GM20000 (cell line): Measurements from ENCODE around the gene AKAP8L.

Experiments
- DNase-seq: peaks from one replicate; pipeline ENCODE4 v3.0.0; 2012; ENCODE audit warnings: low spot score
- TF ChIP-seq, protein P1 (sequence below): IDR thresholded peaks from 2 replicates; pipeline ENCODE4 v1.5.1; 2012; ENCODE audit warnings: mild to moderate bottlenecking, control low read depth; ENCODE audit errors: extremely low read depth, missing control alignments

Gene AKAP8L

DNA sequence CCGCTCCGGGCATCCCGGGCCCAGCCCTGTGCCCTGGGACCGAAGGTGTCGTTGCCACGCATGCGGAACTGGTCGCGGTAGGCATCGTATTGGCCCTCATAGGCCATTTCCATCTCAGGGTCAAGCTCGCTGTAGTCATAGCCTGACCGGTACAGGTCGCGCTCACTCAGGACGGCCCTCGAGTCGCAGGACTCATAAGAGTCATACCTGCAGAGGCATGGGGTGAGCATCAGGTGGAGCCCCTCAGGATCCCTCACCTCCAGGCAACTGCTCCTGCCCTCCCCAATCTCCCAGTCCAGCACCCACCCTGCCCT is 17.4 kb downstream of the AKAP8L start:
- TF ChIP-seq, protein P1, sequence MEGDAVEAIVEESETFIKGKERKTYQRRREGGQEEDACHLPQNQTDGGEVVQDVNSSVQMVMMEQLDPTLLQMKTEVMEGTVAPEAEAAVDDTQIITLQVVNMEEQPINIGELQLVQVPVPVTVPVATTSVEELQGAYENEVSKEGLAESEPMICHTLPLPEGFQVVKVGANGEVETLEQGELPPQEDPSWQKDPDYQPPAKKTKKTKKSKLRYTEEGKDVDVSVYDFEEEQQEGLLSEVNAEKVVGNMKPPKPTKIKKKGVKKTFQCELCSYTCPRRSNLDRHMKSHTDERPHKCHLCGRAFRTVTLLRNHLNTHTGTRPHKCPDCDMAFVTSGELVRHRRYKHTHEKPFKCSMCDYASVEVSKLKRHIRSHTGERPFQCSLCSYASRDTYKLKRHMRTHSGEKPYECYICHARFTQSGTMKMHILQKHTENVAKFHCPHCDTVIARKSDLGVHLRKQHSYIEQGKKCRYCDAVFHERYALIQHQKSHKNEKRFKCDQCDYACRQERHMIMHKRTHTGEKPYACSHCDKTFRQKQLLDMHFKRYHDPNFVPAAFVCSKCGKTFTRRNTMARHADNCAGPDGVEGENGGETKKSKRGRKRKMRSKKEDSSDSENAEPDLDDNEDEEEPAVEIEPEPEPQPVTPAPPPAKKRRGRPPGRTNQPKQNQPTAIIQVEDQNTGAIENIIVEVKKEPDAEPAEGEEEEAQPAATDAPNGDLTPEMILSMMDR, result no peak

DNA sequence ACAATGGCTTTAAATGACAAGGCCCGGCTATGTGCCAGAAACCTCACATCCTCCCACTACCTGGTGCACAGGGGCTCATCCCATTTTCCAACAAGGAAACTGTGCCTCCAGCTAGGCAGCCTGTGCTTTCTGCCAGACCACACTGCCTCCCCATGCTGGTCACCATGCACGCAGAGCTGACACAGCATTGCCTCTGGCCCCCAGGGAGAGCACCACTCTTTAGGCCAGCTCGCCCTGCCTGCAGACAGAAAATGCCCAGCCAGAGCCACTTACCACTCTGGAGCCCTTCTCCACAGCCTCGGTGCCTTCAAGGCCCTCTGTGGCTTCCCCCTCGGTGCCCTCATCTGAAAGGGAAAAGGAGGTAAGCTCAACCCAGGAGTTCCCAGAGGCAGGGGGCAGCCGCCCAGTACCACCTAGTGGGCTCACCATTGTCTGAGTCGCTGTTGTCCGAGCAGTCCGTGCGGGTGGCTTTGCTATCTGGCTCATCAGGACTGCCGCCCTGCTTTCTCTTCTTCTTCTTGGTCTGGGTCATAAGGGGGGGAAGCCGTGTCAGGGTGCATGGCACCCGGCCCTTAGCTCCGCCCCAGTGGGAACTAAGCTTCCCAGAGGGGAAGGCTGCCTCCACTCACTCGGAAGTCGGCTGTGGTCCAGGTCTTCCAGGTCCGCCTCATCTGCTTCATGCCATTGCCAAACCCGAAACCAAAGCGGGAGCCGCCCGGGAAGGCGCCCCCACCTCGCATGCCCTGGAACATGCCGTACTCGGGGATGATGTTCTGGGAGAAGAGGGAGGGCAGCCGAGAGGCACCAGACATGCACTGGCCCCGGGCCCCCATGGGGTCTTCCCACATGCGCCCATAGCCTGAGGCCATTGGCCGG is 18.0 kb downstream of the AKAP8L start:
- TF ChIP-seq, protein P1, result no peak
- DNase-seq, result no peak

More for the DNA sequence above, 17.4 kb downstream of the AKAP8L start:
- DNase-seq, result no peak

DNA sequence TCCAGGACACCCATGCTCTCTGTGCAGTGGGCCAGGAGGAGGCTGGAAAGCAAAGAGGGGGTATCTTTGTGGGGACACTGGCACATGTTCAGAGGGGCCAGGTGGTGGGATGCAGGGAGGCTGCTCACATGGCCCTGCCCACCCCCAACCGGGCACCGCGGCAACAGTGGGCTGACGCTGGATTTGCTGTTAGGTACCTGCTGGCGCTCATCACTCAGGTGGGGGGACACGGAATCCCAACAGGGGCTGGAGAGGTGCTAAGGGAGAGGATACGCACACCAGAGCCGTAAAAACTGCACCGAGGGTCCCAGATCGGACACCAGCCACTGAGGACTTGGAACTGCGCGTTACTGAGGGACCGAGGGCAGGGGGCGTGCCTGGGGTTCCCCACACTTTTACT is 19.2 kb downstream of the AKAP8L start:
- no peak for DNase-seq
- TF ChIP-seq, protein P1, result no peak

DNA sequence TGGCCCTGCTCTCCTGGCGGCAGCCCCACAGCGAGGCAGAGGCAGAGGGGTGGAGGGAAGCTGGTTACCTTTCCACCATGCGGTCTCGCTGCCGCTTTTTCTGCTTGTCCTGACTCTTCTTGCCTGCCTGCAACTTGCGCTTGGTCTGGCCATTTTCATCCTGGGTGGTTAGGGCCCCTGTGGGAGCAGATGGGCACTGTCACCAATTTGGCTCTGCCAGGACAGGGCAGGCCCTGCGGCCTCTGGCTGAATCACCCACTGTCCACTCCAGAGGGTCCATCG is 19.6 kb downstream of the AKAP8L start:
- no peak for DNase-seq
- TF ChIP-seq, protein P1, result no peak

DNA sequence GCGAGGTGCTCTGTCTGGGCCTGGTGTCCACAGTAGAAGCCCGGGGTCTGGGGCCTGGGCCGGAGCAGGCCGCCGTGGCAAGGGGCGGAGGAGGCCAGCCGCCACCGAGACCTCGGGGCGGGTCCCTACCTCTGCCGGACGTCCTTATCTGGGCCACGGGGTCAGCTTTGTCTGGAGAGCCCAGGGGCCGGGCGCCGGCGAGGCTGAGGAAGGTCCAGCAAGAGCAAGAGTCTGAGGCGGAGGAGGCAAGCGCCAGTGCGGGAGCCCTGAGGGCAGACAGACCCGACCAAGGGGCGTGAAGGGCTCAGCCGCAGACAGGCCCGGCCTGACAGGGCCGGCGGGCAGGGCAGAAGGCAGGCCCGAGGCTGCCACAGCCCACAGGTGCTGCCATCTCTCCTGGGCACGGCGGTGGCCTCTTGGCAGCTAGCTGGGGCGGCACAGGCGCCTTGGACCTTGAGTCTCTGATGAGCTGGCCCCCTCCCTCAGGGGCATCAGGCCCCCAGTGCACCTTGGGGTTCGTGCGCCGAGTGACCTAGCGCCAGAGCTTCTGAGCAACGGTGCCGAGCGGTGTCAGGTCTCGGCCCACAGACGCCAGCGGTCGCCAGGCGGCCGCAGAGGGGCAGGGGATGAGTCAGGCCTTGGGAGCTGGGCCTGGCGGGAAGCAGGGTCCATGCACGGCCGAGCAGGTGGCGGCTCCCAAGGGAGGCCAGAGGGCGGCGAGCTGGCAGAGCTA is 20.1 kb downstream of the AKAP8L start:
- TF ChIP-seq, protein P1, result no peak
- DNase-seq, result no peak

DNA sequence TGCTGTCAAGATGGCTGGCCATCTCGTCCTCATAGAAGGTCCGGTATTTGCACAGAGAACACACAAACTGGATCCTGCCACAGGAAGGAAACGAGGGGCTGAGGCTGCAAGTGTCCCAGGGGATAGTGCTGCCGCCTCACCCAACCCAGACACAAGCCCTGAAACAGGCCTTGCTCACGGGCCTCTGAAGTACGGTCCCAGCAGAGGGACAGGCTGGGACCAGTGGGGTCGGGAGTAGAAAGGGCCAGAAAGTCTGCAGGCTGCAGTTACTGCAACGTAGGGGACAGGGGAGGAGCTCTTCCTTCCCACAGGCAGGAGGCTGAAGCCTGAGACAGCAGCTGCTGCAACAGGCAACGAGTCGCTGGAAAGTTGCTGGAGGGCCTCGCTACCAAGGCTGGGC is 21.0 kb downstream of the AKAP8L start:
- DNase-seq, result no peak
- TF ChIP-seq, protein P1, result no peak

DNA sequence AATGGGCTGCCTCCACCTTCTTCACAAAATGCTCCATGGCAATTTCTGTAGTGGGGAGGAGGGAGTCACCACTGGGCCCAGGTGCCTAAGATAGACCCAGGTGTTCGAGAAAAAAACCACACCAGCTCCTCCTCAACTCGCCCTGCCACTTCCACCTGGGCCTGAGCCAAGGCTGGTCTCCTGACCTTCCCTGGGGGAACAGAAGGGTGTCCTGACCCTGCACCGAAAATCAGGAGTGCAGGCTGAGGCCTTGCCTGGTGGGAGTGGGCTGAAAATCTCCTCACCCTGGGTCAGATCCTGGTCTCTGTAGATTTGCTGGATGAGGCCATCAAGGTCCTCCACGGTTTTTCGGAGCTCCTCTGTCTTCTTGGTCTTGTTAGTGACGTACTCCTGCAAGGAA is 21.6 kb downstream of the AKAP8L start:
- TF ChIP-seq, protein P1, result no peak
- DNase-seq, result no peak
